ENCODE data around the gene GUCY1B1. TPM values are rescaled to one million over a fixed set of nuclear protein-coding genes. Genes with fewer than 3 reads are reported as not detected.

Gene GUCY1B1
- polyA plus RNA-seq, 1 of the 3 experiments (the other 2 are of a cell fraction), result 0.38 TPM

- no peaks in the 10 kb centered on the region; the same call in 1 of the 2 replicates for H3K9me3 ChIP-seq
- no peaks in the 10 kb centered on the region for H3K27me3 ChIP-seq (ENCODE audit: insufficient read depth)
- no peaks in the 10 kb centered on the region for H4K20me1 ChIP-seq (ENCODE audit: insufficient read depth)
- H3K4me3 ChIP-seq (ENCODE audit: low read depth in 2 of 2, low read length in 1 of 2), result no peak overlapping the region
- no peak overlapping the region for H3K27ac ChIP-seq (ENCODE audit: low read depth in 2 of 2, low read length in 1 of 2)
- no peaks in the 10 kb centered on the region for H3K79me2 ChIP-seq (ENCODE audit: insufficient read depth)
- no peaks in the 10 kb centered on the region for H3K4me1 ChIP-seq (ENCODE audit: control insufficient read depth in 1 of 2, insufficient read depth in 2 of 2, low read depth in 1 of 2, low read length in 1 of 2)
- ChIA-PET CTCF (no interaction called here), POLR2A (no interaction called here)
- H3K36me3 ChIP-seq (replicated peaks in 1 of 2; ENCODE audit: control insufficient read depth in 1 of 2, insufficient read depth in 2 of 2, low read length in 1 of 2), result no peaks in the 10 kb centered on the region
- no peaks in the 10 kb centered on the region for H3F3A ChIP-seq (replicated peaks; ENCODE audit: insufficient read depth)
- no peak for DNase-seq
- no peak overlapping the region for H3K9ac ChIP-seq
- TF ChIP-seq GABPA (IDR thresholded peaks at IDR 0.05; ENCODE audit: low read depth) (no peak), TCF12 (IDR thresholded peaks at IDR 0.05) (no peak), MEF2A (IDR thresholded peaks at IDR 0.05; ENCODE audit: borderline replicate concordance, low read depth) (no peak), RCOR1 (IDR thresholded peaks at IDR 0.05; ENCODE audit: low read length) (no peak), POLR2AphosphoS5 (IDR thresholded peaks at IDR 0.05; ENCODE audit: low read depth, low read length) (no peak)
- TF ChIP-seq, protein P1, sequence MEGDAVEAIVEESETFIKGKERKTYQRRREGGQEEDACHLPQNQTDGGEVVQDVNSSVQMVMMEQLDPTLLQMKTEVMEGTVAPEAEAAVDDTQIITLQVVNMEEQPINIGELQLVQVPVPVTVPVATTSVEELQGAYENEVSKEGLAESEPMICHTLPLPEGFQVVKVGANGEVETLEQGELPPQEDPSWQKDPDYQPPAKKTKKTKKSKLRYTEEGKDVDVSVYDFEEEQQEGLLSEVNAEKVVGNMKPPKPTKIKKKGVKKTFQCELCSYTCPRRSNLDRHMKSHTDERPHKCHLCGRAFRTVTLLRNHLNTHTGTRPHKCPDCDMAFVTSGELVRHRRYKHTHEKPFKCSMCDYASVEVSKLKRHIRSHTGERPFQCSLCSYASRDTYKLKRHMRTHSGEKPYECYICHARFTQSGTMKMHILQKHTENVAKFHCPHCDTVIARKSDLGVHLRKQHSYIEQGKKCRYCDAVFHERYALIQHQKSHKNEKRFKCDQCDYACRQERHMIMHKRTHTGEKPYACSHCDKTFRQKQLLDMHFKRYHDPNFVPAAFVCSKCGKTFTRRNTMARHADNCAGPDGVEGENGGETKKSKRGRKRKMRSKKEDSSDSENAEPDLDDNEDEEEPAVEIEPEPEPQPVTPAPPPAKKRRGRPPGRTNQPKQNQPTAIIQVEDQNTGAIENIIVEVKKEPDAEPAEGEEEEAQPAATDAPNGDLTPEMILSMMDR (IDR thresholded peaks at IDR 0.05), result no peak
- no peak overlapping the region for H2AFZ ChIP-seq (ENCODE audit: low read depth)
- H3K4me2 ChIP-seq, result no peak overlapping the region
- no peaks in the 10 kb centered on the region for H3K9me2 ChIP-seq
Measured at GRCh38 chr4:155846929-155847328, 88.1 kb downstream of the GUCY1B1 start.

DNA sequence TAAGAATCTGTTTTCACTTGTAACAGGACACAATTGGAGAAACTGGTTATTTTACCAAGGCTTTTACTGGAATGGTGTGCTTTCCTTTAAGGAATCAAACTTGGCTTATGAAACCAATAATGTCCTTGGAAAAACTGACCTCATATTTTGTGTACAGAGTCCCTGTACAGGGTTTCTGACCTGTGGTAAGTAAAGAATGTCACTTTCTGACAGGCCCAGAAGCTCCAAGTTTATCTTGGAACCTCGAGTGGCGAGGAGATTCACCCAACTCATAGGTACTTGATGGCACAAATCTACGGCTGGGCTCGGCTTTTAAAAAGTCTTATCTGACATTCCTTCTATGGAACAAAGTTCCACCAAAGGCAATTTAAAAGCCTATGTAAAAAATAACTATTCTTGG is 90.2 kb downstream of the GUCY1B1 start:
- Histone ChIP-seq H3K27ac (ENCODE audit: low read depth in 2 of 2, low read length in 1 of 2) (no peak overlapping the region), H3K4me1 (ENCODE audit: control insufficient read depth in 1 of 2, insufficient read depth in 2 of 2, low read depth in 1 of 2, low read length in 1 of 2) (no peaks in the 10 kb centered on the region), H3K9me3 (no peaks in the 10 kb centered on the region; the same call in 1 of the 2 replicates), H3K79me2 (ENCODE audit: insufficient read depth) (no peaks in the 10 kb centered on the region), H3K4me3 (ENCODE audit: low read depth in 2 of 2, low read length in 1 of 2) (no peak overlapping the region), H3F3A (replicated peaks; ENCODE audit: insufficient read depth) (no peaks in the 10 kb centered on the region), H3K9me2 (no peaks in the 10 kb centered on the region), H3K27me3 (ENCODE audit: insufficient read depth) (no peaks in the 10 kb centered on the region), H2AFZ (ENCODE audit: low read depth) (no peak overlapping the region), H3K4me2 (no peak overlapping the region), H4K20me1 (ENCODE audit: insufficient read depth) (no peaks in the 10 kb centered on the region), H3K36me3 (replicated peaks in 1 of 2; ENCODE audit: control insufficient read depth in 1 of 2, insufficient read depth in 2 of 2, low read length in 1 of 2) (no peaks in the 10 kb centered on the region), H3K9ac (no peak overlapping the region)
- ChIA-PET CTCF (interaction anchor here (1.1 kb wide), 1 partner anchor 17 kb away, joined by 4 read pairs; no protein-coding TSS in a partner anchor), POLR2A (no interaction called here)
- TF ChIP-seq RCOR1 (IDR thresholded peaks at IDR 0.05; ENCODE audit: low read length), result no peak
- TF ChIP-seq FOXJ3 (CRISPR knock-in tag; IDR thresholded peaks at IDR 0.05), result no peak
- no peak for TF ChIP-seq YY1 (IDR thresholded peaks at IDR 0.05; ENCODE audit: low read depth)
- TF ChIP-seq, protein P2, sequence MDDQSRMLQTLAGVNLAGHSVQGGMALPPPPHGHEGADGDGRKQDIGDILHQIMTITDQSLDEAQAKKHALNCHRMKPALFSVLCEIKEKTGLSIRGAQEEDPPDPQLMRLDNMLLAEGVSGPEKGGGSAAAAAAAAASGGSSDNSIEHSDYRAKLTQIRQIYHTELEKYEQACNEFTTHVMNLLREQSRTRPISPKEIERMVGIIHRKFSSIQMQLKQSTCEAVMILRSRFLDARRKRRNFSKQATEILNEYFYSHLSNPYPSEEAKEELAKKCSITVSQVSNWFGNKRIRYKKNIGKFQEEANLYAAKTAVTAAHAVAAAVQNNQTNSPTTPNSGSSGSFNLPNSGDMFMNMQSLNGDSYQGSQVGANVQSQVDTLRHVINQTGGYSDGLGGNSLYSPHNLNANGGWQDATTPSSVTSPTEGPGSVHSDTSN (IDR thresholded peaks at IDR 0.05), result no peak
- TF ChIP-seq SMC3 (IDR thresholded peaks at IDR 0.05; ENCODE audit: low read depth, low read length), result no peak
- TF ChIP-seq NFIC (IDR thresholded peaks at IDR 0.05; ENCODE audit: borderline replicate concordance), result no peak
- TF ChIP-seq USF1 (IDR thresholded peaks at IDR 0.05; ENCODE audit: borderline replicate concordance, low read depth), result no peak
- TF ChIP-seq IRF3 (IDR thresholded peaks at IDR 0.05; ENCODE audit: low read depth, low read length), result no peak
- no peak for TF ChIP-seq ELF1 (IDR thresholded peaks at IDR 0.05)
- no peak for TF ChIP-seq TCF12 (IDR thresholded peaks at IDR 0.05)
- TF ChIP-seq, protein P3, sequence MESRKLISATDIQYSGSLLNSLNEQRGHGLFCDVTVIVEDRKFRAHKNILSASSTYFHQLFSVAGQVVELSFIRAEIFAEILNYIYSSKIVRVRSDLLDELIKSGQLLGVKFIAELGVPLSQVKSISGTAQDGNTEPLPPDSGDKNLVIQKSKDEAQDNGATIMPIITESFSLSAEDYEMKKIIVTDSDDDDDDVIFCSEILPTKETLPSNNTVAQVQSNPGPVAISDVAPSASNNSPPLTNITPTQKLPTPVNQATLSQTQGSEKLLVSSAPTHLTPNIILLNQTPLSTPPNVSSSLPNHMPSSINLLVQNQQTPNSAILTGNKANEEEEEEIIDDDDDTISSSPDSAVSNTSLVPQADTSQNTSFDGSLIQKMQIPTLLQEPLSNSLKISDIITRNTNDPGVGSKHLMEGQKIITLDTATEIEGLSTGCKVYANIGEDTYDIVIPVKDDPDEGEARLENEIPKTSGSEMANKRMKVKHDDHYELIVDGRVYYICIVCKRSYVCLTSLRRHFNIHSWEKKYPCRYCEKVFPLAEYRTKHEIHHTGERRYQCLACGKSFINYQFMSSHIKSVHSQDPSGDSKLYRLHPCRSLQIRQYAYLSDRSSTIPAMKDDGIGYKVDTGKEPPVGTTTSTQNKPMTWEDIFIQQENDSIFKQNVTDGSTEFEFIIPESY (IDR thresholded peaks at IDR 0.05; ENCODE audit: borderline replicate concordance, low read depth), result no peak
- TF ChIP-seq, protein P1 (IDR thresholded peaks at IDR 0.05), result no peak
- no peak for TF ChIP-seq SIN3A (IDR thresholded peaks at IDR 0.05; ENCODE audit: borderline replicate concordance, low read depth, low read length)
- no peak for TF ChIP-seq JUND (IDR thresholded peaks at IDR 0.05)
- TF ChIP-seq RFX5 (IDR thresholded peaks at IDR 0.05; ENCODE audit: low read length), result no peak
- TF ChIP-seq EP300 (IDR thresholded peaks at IDR 0.05; ENCODE audit: borderline replicate concordance in 1 of 2, low read depth in 1 of 2, low read length in 1 of 2), result no peak
- TF ChIP-seq POLR2AphosphoS5 (IDR thresholded peaks at IDR 0.05; ENCODE audit: low read depth, low read length), result no peak
- no peak for DNase-seq
- 13% methylated on average over 4 of the region's 4 CpGs for WGBS (ENCODE audit: low lambda C conversion rate)

Data from SK-N-SH (cell line).